HCT116 (cell line): ENCODE results near the gene OVOL3. TPM values are rescaled to one million over a fixed set of nuclear protein-coding genes. Genes with fewer than 3 reads are reported as not detected.

ENCODE experiments used
- ATAC-seq: fragments of 200-7000 bp; cut with Tn5 transposase; 2 replicates; pipeline ENCODE4 v1.9.1; 2020; ENCODE audit warnings: mild to moderate bottlenecking, moderate library complexity
- BruUV-seq: library from RNA; stranded (reverse); fragments of 400-500 nt; replicated peaks from 2 replicates; lab custom pipeline; 2021; lab: Mats Ljungman, UMichigan
- CTCF ChIA-PET: fragments of 300-600 bp; sonication (Branson Sonifier 250); formaldehyde crosslinking; loops from one replicate; lab custom pipeline; 2021; ENCODE audit warnings: antibody characterized with exemption; lab: Charles Lee
- POLR2A ChIA-PET: fragments of 300-600, 350-600 bp; sonication (Branson Sonifier 250); formaldehyde crosslinking; loops from one replicate; lab custom pipeline; 2021; ENCODE audit warnings: antibody characterized with exemption; lab: Charles Lee
- RAD21 ChIA-PET, 2 experiments: fragments of 300-600 bp; sonication (Branson Sonifier 250); formaldehyde crosslinking; loops; one replicate each; lab custom pipeline; 2023; ENCODE audit warnings: low total read pairs in 2 of 2; ENCODE audit not compliant: uncharacterized antibody in 2 of 2, unreplicated experiment in 2 of 2, low non-redundant PET in 1 of 2; lab: Charles Lee
- DNase-seq: peaks from one replicate; pipeline ENCODE4 v3.0.0-alpha.2; 2010; ENCODE audit warnings: low read depth, low spot score
- H2AFZ ChIP-seq: fragments of 200-600 bp; shearing (Covaris generic), sonication (generic); 2 replicates; pipeline ENCODE4 v1.6.1; 2017; ENCODE audit warnings: low read depth, mixed run types, mixed read lengths, antibody characterized with exemption, low read length; ENCODE audit not compliant: poor library complexity, severe bottlenecking
- H3K27ac ChIP-seq: 2 replicates; pipeline ENCODE4 v1.5.1; 2012; ENCODE audit warnings: low read depth, low read length
- H3K27me3 ChIP-seq: fragments of 200-600 bp; sonication (generic); 2 replicates; pipeline ENCODE4 v1.6.1; 2016; ENCODE audit warnings: mixed run types, low read length, mixed read lengths; ENCODE audit not compliant: insufficient read depth
- H3K36me3 ChIP-seq, 2 experiments: fragments of 200-500 bp in 1 of 2; fragments of 200-600 bp in 1 of 2; sonication (Bioruptor generic) in 1 of 2; sonication (generic) in 1 of 2; 2 replicates each; pipeline versions ENCODE4 v1.5.1 to v1.6.1; 2014 to 2016; ENCODE audit warnings: low read length in 2 of 2, inconsistent platforms in 1 of 2, mixed read lengths in 1 of 2, mixed run types in 1 of 2; ENCODE audit not compliant: insufficient read depth in 2 of 2, control insufficient read depth in 1 of 2
- H3K4me1 ChIP-seq, 2 experiments: fragments of 200-600 bp in 1 of 2; sonication (generic) in 1 of 2; 2 replicates each; pipeline versions ENCODE4 v1.5.1 to v1.6.1; 2012 to 2017; ENCODE audit warnings: low read length in 2 of 2, inconsistent platforms in 1 of 2, mild to moderate bottlenecking in 1 of 2, mixed read lengths in 1 of 2, mixed run types in 1 of 2, moderate library complexity in 1 of 2; ENCODE audit not compliant: insufficient read depth in 2 of 2, control insufficient read depth in 1 of 2
- H3K4me2 ChIP-seq: fragments of 200-600 bp; sonication (generic); 2 replicates; pipeline ENCODE4 v1.6.1; 2017; ENCODE audit warnings: mixed run types, low read length, mixed read lengths
- H3K4me3 ChIP-seq, 2 experiments: fragments of 200-600 bp in 1 of 2; sonication (generic) in 1 of 2; replicated peaks in 1 of 2; 2 replicates each; pipeline ENCODE4 v1.5.1; 2011 to 2016; ENCODE audit warnings: low read length in 2 of 2, control low read depth in 1 of 2, low read depth in 1 of 2, mild to moderate bottlenecking in 1 of 2, mixed read lengths in 1 of 2, mixed run types in 1 of 2
- H3K79me2 ChIP-seq: fragments of 200-600 bp; sonication (generic); 2 replicates; pipeline ENCODE4 v1.6.1; 2017; ENCODE audit warnings: mild to moderate bottlenecking, mixed run types, low read length, moderate library complexity, mixed read lengths; ENCODE audit not compliant: insufficient read depth
- H3K9ac ChIP-seq: fragments of 200-600 bp; sonication (generic); 2 replicates; pipeline ENCODE4 v1.6.1; 2016; ENCODE audit warnings: low read length, mixed read lengths
- H3K9me2 ChIP-seq: fragments of 200-600 bp; sonication (generic), shearing (Covaris generic); 2 replicates; pipeline ENCODE4 v1.6.1; 2017; ENCODE audit warnings: mixed run types, mild to moderate bottlenecking, moderate library complexity; ENCODE audit not compliant: insufficient read depth
- H3K9me3 ChIP-seq, 2 experiments: fragments of 200-500 bp in 1 of 2; fragments of 200-600 bp in 1 of 2; sonication (Bioruptor generic) in 1 of 2; sonication (generic) in 1 of 2; 2 replicates each; pipeline ENCODE4 v1.6.1; 2014 to 2017; ENCODE audit warnings: low read length in 2 of 2, mixed read lengths in 2 of 2, inconsistent platforms in 1 of 2, low read depth in 1 of 2, mild to moderate bottlenecking in 1 of 2, mixed run types in 1 of 2, moderate library complexity in 1 of 2; ENCODE audit not compliant: control insufficient read depth in 1 of 2, insufficient read depth in 1 of 2
- H4K20me1 ChIP-seq: fragments of 200-600 bp; sonication (generic), shearing (Covaris generic); 2 replicates; pipeline ENCODE4 v1.6.1; 2017; ENCODE audit warnings: mixed run types, mild to moderate bottlenecking, moderate library complexity; ENCODE audit not compliant: insufficient read depth
- CEBPB ChIP-seq: IDR thresholded peaks from 2 replicates; pipeline ENCODE4 v1.6.1; 2012; ENCODE audit warnings: low read depth
- CTCF ChIP-seq, 3 experiments: fragments of 200-600 bp in 1 of 3; sonication (generic) in 1 of 3; IDR thresholded peaks in 2 of 3; conservative IDR thresholded peaks in 1 of 3; 2 replicates each; pipeline ENCODE4 v1.5.1; 2012 to 2017; ENCODE audit warnings: low read depth in 2 of 3, low read length in 2 of 3, antibody characterized with exemption in 1 of 3, borderline replicate concordance in 1 of 3, control low read depth in 1 of 3, mild to moderate bottlenecking in 1 of 3, mixed read lengths in 1 of 3, mixed run types in 1 of 3, moderate library complexity in 1 of 3; ENCODE audit not compliant: insufficient read depth in 1 of 3
- EGR1 ChIP-seq: IDR thresholded peaks from 2 replicates; pipeline ENCODE4 v1.6.1; 2012; ENCODE audit warnings: low read depth
- ELF1 ChIP-seq: IDR thresholded peaks from 2 replicates; pipeline ENCODE4 v1.6.1; 2012; ENCODE audit warnings: low read depth, borderline replicate concordance
- EZH2 ChIP-seq: fragments of 200-600 bp; sonication (generic); IDR thresholded peaks from 2 replicates; pipeline ENCODE4 v1.6.1; 2017; ENCODE audit warnings: antibody characterized with exemption, mixed run types
- EZH2phosphoT487 ChIP-seq: fragments of 200-600 bp; IDR thresholded peaks from 2 replicates; pipeline ENCODE4 v1.6.1; 2018; ENCODE audit warnings: antibody characterized with exemption, borderline replicate concordance
- FOSL1 ChIP-seq: IDR thresholded peaks from 2 replicates; pipeline ENCODE4 v1.6.1; 2012; ENCODE audit warnings: low read depth
- JUND ChIP-seq: IDR thresholded peaks from 2 replicates; pipeline ENCODE4 v1.6.1; 2012
- POLR2A ChIP-seq: IDR thresholded peaks from 2 replicates; pipeline ENCODE4 v1.7.0; 2011; ENCODE audit warnings: borderline replicate concordance; ENCODE audit not compliant: insufficient read depth, insufficient read length; ENCODE audit errors: extremely low read depth
- REST ChIP-seq: IDR thresholded peaks from 2 replicates; pipeline ENCODE4 v1.6.1; 2012; ENCODE audit warnings: low read depth
- SIN3A ChIP-seq: IDR thresholded peaks from 2 replicates; pipeline ENCODE4 v1.6.1; 2012; ENCODE audit warnings: low read depth
- SP1 ChIP-seq: IDR thresholded peaks from 2 replicates; pipeline ENCODE4 v1.6.1; 2012; ENCODE audit warnings: low read depth
- SRF ChIP-seq: IDR thresholded peaks from 2 replicates; pipeline ENCODE4 v1.6.1; 2012; ENCODE audit warnings: low read depth
- TCF7L2 ChIP-seq: IDR thresholded peaks from 2 replicates; pipeline ENCODE4 v1.7.0; 2011; ENCODE audit warnings: borderline replicate concordance, inconsistent platforms; ENCODE audit not compliant: insufficient read depth, insufficient read length; ENCODE audit errors: extremely low read depth
- YY1 ChIP-seq: IDR thresholded peaks from 2 replicates; pipeline ENCODE4 v1.6.1; 2011; ENCODE audit warnings: low read length, low read depth, moderate library complexity, mild to moderate bottlenecking; ENCODE audit not compliant: insufficient replicate concordance; ENCODE audit errors: extremely low read depth
- ZBTB33 ChIP-seq: IDR thresholded peaks from 2 replicates; pipeline ENCODE4 v1.6.1; 2011; ENCODE audit warnings: mild to moderate bottlenecking, low read length, moderate library complexity; ENCODE audit not compliant: insufficient replicate concordance; ENCODE audit errors: extremely low read depth
- ZFX ChIP-seq: fragments of 450-650 bp; IDR thresholded peaks from 2 replicates; pipeline ENCODE4 v1.6.1; 2017
- ZNF274 ChIP-seq: fragments of 200-500 bp; sonication (Bioruptor generic); IDR thresholded peaks from 2 replicates; pipeline ENCODE4 v1.6.1; 2014; ENCODE audit warnings: mild to moderate bottlenecking, low read depth, low read length, inconsistent platforms
- intact Hi-C: fragments of 100-400 bp; cut with micrococcal nuclease; formaldehyde crosslinking; loops from 2 replicates; pipeline ENCODE4 v1.10.0; 2022
- total RNA-seq: library from RNA; stranded (reverse); gene quantifications from one replicate; pipeline ENCODE4 v1.2.1, GENCODE V29; 2021; ENCODE audit not compliant: unreplicated experiment

Gene OVOL3
- total RNA-seq, 1 experiment from 2014 or later: not detected

DNA sequence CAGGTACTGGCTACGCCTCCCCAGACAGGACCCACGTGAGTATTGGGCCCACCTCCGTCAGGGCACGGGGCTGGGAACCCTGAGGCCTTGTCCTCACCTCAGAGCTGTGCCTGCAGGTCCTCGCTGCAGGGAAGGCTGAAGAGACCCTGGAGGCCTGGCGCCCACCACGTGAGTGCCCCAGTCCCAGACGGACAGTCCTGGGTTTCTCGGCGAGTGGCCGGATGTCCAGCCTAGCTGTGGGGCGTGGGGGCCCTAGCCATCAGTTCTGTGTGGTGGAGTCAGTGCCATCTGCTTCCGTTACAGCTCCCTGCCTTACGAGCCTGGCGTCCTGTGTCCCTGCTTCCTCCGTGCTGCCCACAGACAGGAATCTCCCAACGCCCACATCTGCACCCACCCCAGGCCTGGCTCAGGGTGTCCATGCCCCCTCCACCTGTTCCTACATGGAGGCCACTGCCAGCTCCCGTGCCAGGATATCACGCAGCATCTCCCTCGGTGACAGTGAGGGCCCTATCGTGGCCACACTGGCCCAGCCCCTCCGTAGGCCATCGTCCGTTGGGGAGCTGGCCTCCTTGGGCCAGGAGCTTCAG lies 7.8 kb upstream of the OVOL3 start:
- ATAC-seq: no peak

More for the DNA sequence above, 7.8 kb upstream of the OVOL3 start:
- Histone ChIP-seq H3K4me3 (no peak overlapping the region), H3K4me1 (peaks cover 0 to 21% of the 10 kb centered on the region in 2 experiments; a peak in 2 of 4 replicates), H3K27ac (no peak overlapping the region), H3K4me2 (no peak overlapping the region), H4K20me1 (no peaks in the 10 kb centered on the region), H3K27me3 (no peaks in the 10 kb centered on the region), H2AFZ (no peak overlapping the region), H3K79me2 (no peaks in the 10 kb centered on the region), H3K9ac (no peak overlapping the region), H3K9me3 (no peaks in the 10 kb centered on the region), H3K9me2 (no peaks in the 10 kb centered on the region), H3K36me3 (peaks cover 10 to 28% of the 10 kb centered on the region in 2 experiments; a peak in 3 of 4 replicates)
- ChIA-PET POLR2A (no interaction called here), RAD21 (no interaction called here), CTCF (no interaction called here)
- TF ChIP-seq ZBTB33 (no peak), ELF1 (no peak), CEBPB (no peak), SP1 (no peak), CTCF (IDR thresholded peaks at IDR 0.05 in 2 of 3, conservative IDR thresholded peaks at IDR 0.05 in 1 of 3; ENCODE audit: borderline replicate concordance in 1 of 3, insufficient read depth in 1 of 3, low read depth in 2 of 3, low read length in 2 of 3) (no peak), EZH2 (no peak), ZFX (no peak), POLR2A (no peak), SRF (no peak), SIN3A (no peak), EGR1 (no peak), TCF7L2 (no peak), EZH2phosphoT487 (no peak), FOSL1 (no peak), JUND (no peak), ZNF274 (no peak), YY1 (no peak), REST (no peak)
- intact Hi-C loops: no loop called here
- no peak for DNase-seq
- no TSS peak for BruUV-seq
